Measurements from ENCODE around the gene QSOX1. TPM values are rescaled to one million over a fixed set of nuclear protein-coding genes. Genes with fewer than 3 reads are reported as not detected.

Gene QSOX1
- total and polyA plus RNA-seq, 8 donors, result 67.5 to 143 (median 112) TPM

- DNase-seq (no peak), ATAC-seq (no peak), FAIRE-seq (no peak)
- Histone ChIP-seq H3K4me1 (no peaks in the 10 kb centered on the region), H3K27me3 (no peaks in the 10 kb centered on the region), H3K9me3 (no peaks in the 10 kb centered on the region), H3K4me3 (no peak overlapping the region), H3K27ac (no peak overlapping the region), H3K36me3 (no peaks in the 10 kb centered on the region)
- intact Hi-C loops (cut with DNase I), result no loop called here
- 83 to 84% methylated on average over 3 of the region's 3 CpGs for WGBS, 2 donors
- TF ChIP-seq CTCF (IDR thresholded peaks at IDR 0.05), result no peak
Observed at GRCh38 chr1:180247061-180247460, 92.4 kb downstream of the QSOX1 start.

GRCh38 chr1:180247580-180247979, 92.9 kb downstream of the QSOX1 start:
- FAIRE-seq (no peak), DNase-seq (no peak), ATAC-seq (no peak)
- Histone ChIP-seq H3K36me3 (no peaks in the 10 kb centered on the region), H3K9me3 (no peaks in the 10 kb centered on the region), H3K27me3 (no peaks in the 10 kb centered on the region), H3K4me1 (no peaks in the 10 kb centered on the region), H3K27ac (no peak overlapping the region), H3K4me3 (no peak overlapping the region)
- WGBS, 2 donors, result 79% methylated on average over 4 of the region's 4 CpGs
- TF ChIP-seq CTCF (IDR thresholded peaks at IDR 0.05), result no peak
- intact Hi-C loops (cut with DNase I), result no loop called here

- 87 to 99% methylated on average over 7 of the region's 7 CpGs for WGBS, 2 donors
- H3K27me3 ChIP-seq, result no peaks in the 10 kb centered on the region
- intact Hi-C loops (cut with DNase I), result no loop called here
- no peaks in the 10 kb centered on the region for H3K4me1 ChIP-seq
- no peak for FAIRE-seq
- no peaks in the 10 kb centered on the region for H3K9me3 ChIP-seq
- no peak for TF ChIP-seq CTCF (IDR thresholded peaks at IDR 0.05)
- H3K4me3 ChIP-seq, result no peak overlapping the region
- H3K27ac ChIP-seq, result no peak overlapping the region
- ATAC-seq, result no peak
- DNase-seq, result peak in 2 of 6 donors; percentile 44 to 45
- no peaks in the 10 kb centered on the region for H3K36me3 ChIP-seq
Observed at GRCh38 chr1:180248176-180248575, 93.5 kb downstream of the QSOX1 start.

- intact Hi-C loops (cut with DNase I), result no loop called here
- 72 to 78% methylated on average over 11 of the region's 11 CpGs for WGBS, 2 donors
- Histone ChIP-seq H3K27ac (no peak overlapping the region), H3K36me3 (no peaks in the 10 kb centered on the region), H3K4me3 (no peak overlapping the region), H3K27me3 (no peaks in the 10 kb centered on the region), H3K9me3 (no peaks in the 10 kb centered on the region), H3K4me1 (peaks cover 0 to 2% (median 1%) of the 10 kb centered on the region in 3 donors)
- FAIRE-seq (no peak), DNase-seq (peak in 2 of 6 donors; percentile 32 to 40), ATAC-seq (no peak)
- TF ChIP-seq CTCF (IDR thresholded peaks at IDR 0.05), result no peak
Observed at GRCh38 chr1:180248731-180249681, 94.3 kb downstream of the QSOX1 start.

All from pancreas (tissue), 10 donors.